GM12874 (cell line): ENCODE data around the gene PCDH9.

Source experiments
- TF ChIP-seq, protein P1 (sequence below): IDR thresholded peaks from 2 replicates; pipeline ENCODE4 v1.5.1; 2011; ENCODE audit warnings: low read depth, mild to moderate bottlenecking, control low read depth, low read length, moderate library complexity; ENCODE audit not compliant: insufficient read depth

PCDH9 gene

DNA sequence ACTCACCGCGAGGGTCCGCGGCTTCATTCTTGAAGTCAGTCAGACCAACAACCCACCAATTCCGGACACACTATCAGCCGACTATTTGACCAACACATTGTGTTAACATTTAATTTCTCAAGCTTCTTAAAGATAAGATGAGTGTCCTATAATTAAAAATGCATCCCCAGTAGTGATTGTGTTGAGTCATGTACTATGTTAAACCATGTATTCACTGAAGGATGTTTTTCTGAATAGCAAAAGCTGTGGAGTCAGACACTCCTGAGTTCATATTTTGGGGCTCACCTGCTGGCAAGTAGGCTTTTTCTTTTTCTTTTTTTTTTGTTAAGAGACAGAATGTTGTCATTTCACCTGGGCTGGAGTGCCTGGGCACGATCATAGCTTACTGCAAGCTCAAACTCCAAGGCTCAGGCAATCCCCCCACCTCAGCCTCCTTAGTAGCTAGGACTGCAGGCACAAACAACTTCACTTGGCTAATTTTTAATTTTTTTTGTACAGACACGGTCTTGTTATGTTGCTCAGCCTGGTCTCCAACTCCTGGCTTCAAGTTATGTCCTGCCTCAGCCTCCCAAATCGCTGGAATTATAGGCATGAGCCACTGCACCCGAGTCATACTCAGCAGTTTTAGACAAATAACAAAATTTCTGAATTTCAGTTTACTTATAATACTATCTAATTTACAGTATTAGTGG is 606.9 kb downstream of the PCDH9 start:
- TF ChIP-seq, protein P1, sequence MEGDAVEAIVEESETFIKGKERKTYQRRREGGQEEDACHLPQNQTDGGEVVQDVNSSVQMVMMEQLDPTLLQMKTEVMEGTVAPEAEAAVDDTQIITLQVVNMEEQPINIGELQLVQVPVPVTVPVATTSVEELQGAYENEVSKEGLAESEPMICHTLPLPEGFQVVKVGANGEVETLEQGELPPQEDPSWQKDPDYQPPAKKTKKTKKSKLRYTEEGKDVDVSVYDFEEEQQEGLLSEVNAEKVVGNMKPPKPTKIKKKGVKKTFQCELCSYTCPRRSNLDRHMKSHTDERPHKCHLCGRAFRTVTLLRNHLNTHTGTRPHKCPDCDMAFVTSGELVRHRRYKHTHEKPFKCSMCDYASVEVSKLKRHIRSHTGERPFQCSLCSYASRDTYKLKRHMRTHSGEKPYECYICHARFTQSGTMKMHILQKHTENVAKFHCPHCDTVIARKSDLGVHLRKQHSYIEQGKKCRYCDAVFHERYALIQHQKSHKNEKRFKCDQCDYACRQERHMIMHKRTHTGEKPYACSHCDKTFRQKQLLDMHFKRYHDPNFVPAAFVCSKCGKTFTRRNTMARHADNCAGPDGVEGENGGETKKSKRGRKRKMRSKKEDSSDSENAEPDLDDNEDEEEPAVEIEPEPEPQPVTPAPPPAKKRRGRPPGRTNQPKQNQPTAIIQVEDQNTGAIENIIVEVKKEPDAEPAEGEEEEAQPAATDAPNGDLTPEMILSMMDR, result no peak

DNA sequence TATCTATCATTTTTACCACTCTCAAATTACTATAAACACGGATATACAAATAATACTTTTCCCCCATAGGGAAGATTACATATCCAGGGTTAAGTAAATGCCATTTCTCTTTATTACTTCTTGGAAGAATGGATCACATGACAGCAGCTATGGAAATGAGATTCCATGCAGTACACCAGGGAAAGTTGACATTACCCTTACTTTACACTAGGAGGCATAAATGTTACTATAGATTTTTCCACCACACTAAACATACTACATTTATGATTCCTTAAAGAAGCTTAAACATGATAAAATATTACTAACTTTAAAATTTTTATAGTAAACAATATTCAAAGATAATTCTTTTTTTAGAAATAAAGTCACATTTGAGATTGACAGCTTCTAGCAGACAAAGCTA is 611.4 kb downstream of the PCDH9 start:
- TF ChIP-seq, protein P1, result peak; percentile 18; the same call in 1 of the 2 replicates

DNA sequence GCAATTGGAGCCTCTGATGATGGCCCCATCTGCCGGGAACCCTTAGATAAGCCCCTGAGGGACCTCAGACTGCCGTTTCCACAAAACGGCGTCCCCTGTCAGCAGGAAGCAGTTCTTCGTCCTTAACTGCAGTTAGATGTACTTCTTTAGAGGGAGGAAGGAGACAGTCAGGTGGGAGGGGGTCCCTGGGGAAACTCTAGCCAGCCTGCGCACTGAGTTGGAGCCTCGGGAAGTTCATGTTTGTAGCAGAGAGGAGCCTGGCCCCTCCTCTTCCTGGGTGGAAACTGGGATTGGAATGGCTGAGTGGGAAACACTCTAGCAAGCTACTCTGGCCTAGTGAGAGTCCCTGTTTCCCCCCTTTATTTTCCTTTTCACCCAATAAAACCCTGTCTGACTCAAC is 612.4 kb downstream of the PCDH9 start:
- TF ChIP-seq, protein P1, result no peak

DNA sequence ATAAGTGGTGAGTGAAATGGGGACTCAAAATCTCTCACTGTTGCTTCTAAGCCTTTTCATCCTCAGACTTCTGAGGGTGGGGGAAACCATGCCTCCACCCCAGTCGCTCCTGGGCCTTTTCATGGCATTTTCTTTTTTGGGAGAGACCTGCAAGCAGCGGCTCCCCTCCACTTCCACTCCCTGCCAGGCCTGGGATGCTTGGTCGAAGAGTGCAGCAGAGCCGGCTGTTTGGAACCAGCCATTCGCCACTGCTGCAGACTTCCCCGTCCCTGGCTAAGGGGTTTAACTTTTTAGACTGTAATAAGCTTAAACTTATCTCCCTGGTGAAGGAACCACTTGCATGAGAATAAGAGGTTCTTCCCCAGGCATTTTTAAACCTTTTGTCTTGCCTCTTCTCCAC is 617.2 kb downstream of the PCDH9 start:
- TF ChIP-seq, protein P1, result no peak

DNA sequence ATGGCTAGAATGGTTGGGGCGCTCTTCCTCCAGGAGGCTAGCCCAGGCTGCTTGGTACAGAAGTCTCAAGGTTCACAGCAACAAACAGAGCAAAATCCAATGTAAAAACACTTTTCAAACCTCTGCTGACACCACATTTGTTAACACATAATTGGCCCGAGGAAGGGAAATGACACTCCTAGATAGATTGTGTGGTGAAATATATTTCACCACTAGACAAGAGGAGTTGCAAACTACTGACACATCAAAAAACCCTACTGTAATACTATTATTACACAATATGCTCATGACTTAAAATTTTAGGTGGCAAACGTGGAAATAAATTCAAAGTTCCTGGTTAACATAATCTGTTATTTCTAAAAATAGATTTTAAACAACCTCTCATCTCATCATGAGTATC is 643.6 kb downstream of the PCDH9 start:
- TF ChIP-seq, protein P1, result no peak

DNA sequence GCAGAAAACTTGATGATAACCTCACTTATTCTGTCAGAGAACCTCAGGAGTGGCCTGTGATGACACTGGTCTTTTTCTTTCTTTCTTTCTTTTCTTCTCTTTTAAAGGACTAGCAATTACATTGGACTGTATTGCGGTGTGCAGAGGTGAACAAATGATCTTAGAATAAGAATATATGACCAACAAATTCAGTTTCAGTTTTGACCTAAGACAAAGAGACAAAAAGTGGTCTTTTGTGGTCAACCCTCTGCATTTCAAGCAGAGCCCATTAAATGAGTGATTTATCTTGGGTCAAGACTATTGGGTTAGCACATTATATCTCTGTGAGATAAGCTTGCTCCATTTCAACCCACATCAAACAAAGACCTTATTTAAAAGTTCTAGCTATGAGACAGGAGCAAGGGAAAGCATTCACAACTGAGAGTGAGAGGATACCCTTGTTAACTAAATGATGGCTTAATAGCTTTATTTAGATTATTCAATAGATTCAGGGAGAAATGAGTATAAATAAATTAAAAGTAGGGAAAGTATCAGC is 644.4 kb downstream of the PCDH9 start:
- TF ChIP-seq, protein P1, result no peak

DNA sequence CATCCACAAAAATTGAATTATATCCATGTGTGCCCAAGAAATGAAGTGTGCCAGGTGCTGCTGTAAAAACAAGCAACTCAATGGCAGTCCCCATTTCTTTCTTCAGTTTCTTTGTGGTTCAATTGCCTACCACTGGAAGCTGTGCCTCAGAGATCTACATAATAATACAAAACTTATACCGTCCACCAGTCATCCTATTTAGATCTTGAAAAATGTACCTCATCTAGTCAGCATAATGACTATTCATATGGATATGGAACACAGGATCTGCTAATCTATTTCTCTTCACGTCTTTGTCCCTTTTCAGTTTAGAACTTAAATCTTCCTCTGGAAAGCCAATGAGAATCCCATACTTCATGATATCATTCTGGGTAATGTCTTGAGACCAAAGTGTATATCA is 648.5 kb downstream of the PCDH9 start:
- TF ChIP-seq, protein P1, result no peak
